ENCODE data around the gene CCDC137. TPM values are rescaled to one million over a fixed set of nuclear protein-coding genes. Genes with fewer than 3 reads are reported as not detected.

CCDC137 gene
- polyA plus RNA-seq, 3 donors, result 2.4 to 8.8 (median 3.6) TPM

DNA sequence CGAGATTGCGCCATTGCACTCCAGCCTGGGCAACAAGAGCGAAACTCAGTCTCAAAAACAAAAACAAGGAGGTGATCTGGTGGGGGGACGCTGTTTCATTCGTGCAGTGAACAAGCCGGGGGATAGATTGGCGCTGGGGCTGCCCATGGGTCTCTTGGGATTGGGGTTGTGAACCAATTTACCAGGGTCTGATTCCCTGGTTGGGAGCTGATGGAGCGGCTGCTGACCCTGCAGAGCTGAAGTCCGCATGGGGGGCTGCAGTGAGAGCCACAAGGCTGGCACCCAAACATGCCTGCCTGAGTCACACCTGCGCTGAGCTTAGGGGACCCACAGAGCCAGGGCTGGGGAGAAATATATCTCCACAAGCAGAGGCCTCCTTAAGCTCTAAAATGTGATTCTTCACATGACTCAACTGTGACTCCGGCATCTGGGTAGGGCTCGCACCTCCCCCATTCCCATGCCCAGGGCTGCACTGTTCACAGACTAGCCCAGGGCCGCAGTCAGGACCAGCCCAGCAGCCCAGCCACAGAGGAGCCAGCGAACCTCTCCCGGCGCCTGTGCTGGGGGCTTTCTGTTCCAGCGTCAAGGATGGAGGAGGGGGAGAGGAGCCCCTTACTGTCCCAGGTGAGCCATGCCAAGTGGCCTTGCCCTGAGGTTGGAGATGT is 24.6 kb upstream of the CCDC137 start:
- Histone ChIP-seq H3K27me3 (ENCODE audit: control insufficient read depth in 2 of 2, insufficient read depth in 2 of 2, low read length in 2 of 2) (peaks cover 0 to 5% of the 10 kb centered on the region in 2 donors), H3K4me1 (ENCODE audit: control insufficient read depth in 1 of 2, insufficient read depth in 2 of 2, low read length in 2 of 2) (peaks cover 6 to 7% of the 10 kb centered on the region in 2 donors), H3K9me3 (replicated peaks in 1 of 2; ENCODE audit: control insufficient read depth in 1 of 2, insufficient read depth in 1 of 2, low read length in 2 of 2) (no peaks in the 10 kb centered on the region), H3K9ac (ENCODE audit: insufficient read depth, low read length, poor library complexity, severe bottlenecking) (no peak overlapping the region), H3K36me3 (replicated peaks in 1 of 2; ENCODE audit: control insufficient read depth in 1 of 2, insufficient read depth in 2 of 2, low read length in 2 of 2) (no peaks in the 10 kb centered on the region), H3K79me2 (ENCODE audit: insufficient read depth, low read length) (no peaks in the 10 kb centered on the region), H3K4me3 (replicated peaks in 1 of 3; ENCODE audit: low read depth in 2 of 3, low read length in 3 of 3) (no peak overlapping the region), H3K27ac (ENCODE audit: low read depth in 1 of 2, low read length in 2 of 2) (no peak overlapping the region), H4K20me1 (ENCODE audit: insufficient read depth, low read length) (no peaks in the 10 kb centered on the region), H3K4me2 (replicated peaks; ENCODE audit: extremely low read depth, low read length, poor library complexity, severe bottlenecking) (no peak overlapping the region), H2AFZ (ENCODE audit: insufficient read depth, low read depth, low read length, poor library complexity, severe bottlenecking) (no peak overlapping the region)
- Mint-ChIP-seq H3K27ac (no peak overlapping the region), H3K36me3 (no peaks in the 10 kb centered on the region), H3K9me3 (no peaks in the 10 kb centered on the region), H3K4me3 (no peak overlapping the region), H3K27me3 (ENCODE audit: low read depth in 3 of 3) (peaks cover 4 to 16% (median 9%) of the 10 kb centered on the region in 3 donors), H3K4me1 (peaks cover 6% of the 10 kb centered on the region)
- DNase-seq, result no peak
- 94% methylated on average over 16 of the region's 17 CpGs for WGBS (ENCODE audit: insufficient coverage)
- intact Hi-C loops (cut with micrococcal nuclease), result no loop called here
- TF ChIP-seq, protein P1, sequence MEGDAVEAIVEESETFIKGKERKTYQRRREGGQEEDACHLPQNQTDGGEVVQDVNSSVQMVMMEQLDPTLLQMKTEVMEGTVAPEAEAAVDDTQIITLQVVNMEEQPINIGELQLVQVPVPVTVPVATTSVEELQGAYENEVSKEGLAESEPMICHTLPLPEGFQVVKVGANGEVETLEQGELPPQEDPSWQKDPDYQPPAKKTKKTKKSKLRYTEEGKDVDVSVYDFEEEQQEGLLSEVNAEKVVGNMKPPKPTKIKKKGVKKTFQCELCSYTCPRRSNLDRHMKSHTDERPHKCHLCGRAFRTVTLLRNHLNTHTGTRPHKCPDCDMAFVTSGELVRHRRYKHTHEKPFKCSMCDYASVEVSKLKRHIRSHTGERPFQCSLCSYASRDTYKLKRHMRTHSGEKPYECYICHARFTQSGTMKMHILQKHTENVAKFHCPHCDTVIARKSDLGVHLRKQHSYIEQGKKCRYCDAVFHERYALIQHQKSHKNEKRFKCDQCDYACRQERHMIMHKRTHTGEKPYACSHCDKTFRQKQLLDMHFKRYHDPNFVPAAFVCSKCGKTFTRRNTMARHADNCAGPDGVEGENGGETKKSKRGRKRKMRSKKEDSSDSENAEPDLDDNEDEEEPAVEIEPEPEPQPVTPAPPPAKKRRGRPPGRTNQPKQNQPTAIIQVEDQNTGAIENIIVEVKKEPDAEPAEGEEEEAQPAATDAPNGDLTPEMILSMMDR (IDR thresholded peaks at IDR 0.05), result no peak

DNA sequence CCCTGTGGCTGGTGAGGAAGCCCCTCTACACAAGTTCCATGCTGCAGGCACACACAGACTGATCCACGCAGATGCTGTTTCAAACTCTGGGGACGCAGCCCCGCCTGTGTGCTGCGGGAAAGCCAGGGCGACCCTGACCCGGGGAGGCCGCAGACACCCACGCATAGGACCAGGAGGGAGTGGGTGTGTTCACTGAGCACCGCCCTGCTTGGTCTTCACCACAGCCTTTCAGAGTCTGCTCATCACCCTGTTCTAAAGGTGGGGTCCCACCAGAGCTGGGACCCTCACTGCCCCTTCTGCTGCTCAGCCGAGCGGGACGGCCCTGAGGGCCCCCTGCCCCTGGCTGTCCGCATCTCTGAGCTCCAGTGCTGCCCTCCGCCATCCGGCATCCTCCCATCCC is 22.0 kb upstream of the CCDC137 start:
- Histone ChIP-seq H3K27ac (ENCODE audit: low read depth in 1 of 2, low read length in 2 of 2) (no peak overlapping the region), H3K4me1 (ENCODE audit: control insufficient read depth in 1 of 2, insufficient read depth in 2 of 2, low read length in 2 of 2) (no peaks in the 10 kb centered on the region), H3K4me3 (replicated peaks in 1 of 3; ENCODE audit: low read depth in 2 of 3, low read length in 3 of 3) (no peak overlapping the region), H3K79me2 (ENCODE audit: insufficient read depth, low read length) (no peaks in the 10 kb centered on the region), H4K20me1 (ENCODE audit: insufficient read depth, low read length) (no peaks in the 10 kb centered on the region), H3K4me2 (replicated peaks; ENCODE audit: extremely low read depth, low read length, poor library complexity, severe bottlenecking) (no peak overlapping the region), H3K27me3 (ENCODE audit: control insufficient read depth in 2 of 2, insufficient read depth in 2 of 2, low read length in 2 of 2) (peaks cover 11 to 27% of the 10 kb centered on the region in 2 donors), H3K9me3 (replicated peaks in 1 of 2; ENCODE audit: control insufficient read depth in 1 of 2, insufficient read depth in 1 of 2, low read length in 2 of 2) (peaks cover 12 to 13% of the 10 kb centered on the region in 2 donors), H2AFZ (ENCODE audit: insufficient read depth, low read depth, low read length, poor library complexity, severe bottlenecking) (peak overlapping the region; percentile 30), H3K9ac (ENCODE audit: insufficient read depth, low read length, poor library complexity, severe bottlenecking) (no peak overlapping the region), H3K36me3 (replicated peaks in 1 of 2; ENCODE audit: control insufficient read depth in 1 of 2, insufficient read depth in 2 of 2, low read length in 2 of 2) (no peaks in the 10 kb centered on the region)
- Mint-ChIP-seq H3K27me3 (ENCODE audit: low read depth in 3 of 3) (peaks cover 27 to 34% (median 33%) of the 10 kb centered on the region in 3 donors), H3K9me3 (peaks cover 10 to 20% (median 14%) of the 10 kb centered on the region in 7 donors), H3K36me3 (peaks cover 2 to 6% of the 10 kb centered on the region in 2 donors), H3K27ac (no peak overlapping the region), H3K4me1 (no peaks in the 10 kb centered on the region), H3K4me3 (no peak overlapping the region)
- TF ChIP-seq, protein P1 (IDR thresholded peaks at IDR 0.05), result no peak
- no peak for DNase-seq
- WGBS (ENCODE audit: insufficient coverage), result 95% methylated on average over 11 of the region's 15 CpGs
- intact Hi-C loops (cut with micrococcal nuclease), result no loop called here
